Inferior parietal cortex (tissue), 1 donor: ENCODE results near the gene IMMP2L.

Experiments used
- DNase-seq: peaks from one replicate; pipeline ENCODE4 v3.0.0-alpha.2; 2016; ENCODE audit errors: extremely low spot score

IMMP2L gene

GRCh38 chr7:111162692-111163091 is 399.6 kb downstream of the IMMP2L start:
- DNase-seq, result no peak

GRCh38 chr7:111160297-111160696 is 402.0 kb downstream of the IMMP2L start:
- no peak for DNase-seq

- DNase-seq, result no peak
These were observed 402.9 kb downstream of the IMMP2L start for GRCh38 chr7:111159426-111159825.

- DNase-seq, result no peak
These were observed 411.6 kb downstream of the IMMP2L start for GRCh38 chr7:111150709-111151108.

GRCh38 chr7:111147708-111148533 is 414.4 kb downstream of the IMMP2L start:
- DNase-seq, result no peak

- no peak for DNase-seq
These were observed 416.2 kb downstream of the IMMP2L start for GRCh38 chr7:111146136-111146535.

GRCh38 chr7:111145472-111145871 is 416.8 kb downstream of the IMMP2L start:
- DNase-seq, result no peak

- DNase-seq, result no peak
These were observed 422.0 kb downstream of the IMMP2L start for GRCh38 chr7:111140091-111140865.

- DNase-seq, result no peak
These were observed 423.7 kb downstream of the IMMP2L start for GRCh38 chr7:111138586-111138985.

GRCh38 chr7:111138193-111138569 is 424.1 kb downstream of the IMMP2L start:
- no peak for DNase-seq

- DNase-seq, result no peak
These were observed 424.7 kb downstream of the IMMP2L start for GRCh38 chr7:111137296-111138192.

GRCh38 chr7:111132833-111133232 is 429.5 kb downstream of the IMMP2L start:
- no peak for DNase-seq

GRCh38 chr7:111129435-111129834 is 432.9 kb downstream of the IMMP2L start:
- DNase-seq, result no peak

GRCh38 chr7:111126987-111127386 is 435.3 kb downstream of the IMMP2L start:
- DNase-seq, result no peak

GRCh38 chr7:111115966-111116365 is 446.3 kb downstream of the IMMP2L start:
- DNase-seq, result no peak

- DNase-seq, result no peak
These were observed 448.9 kb downstream of the IMMP2L start for GRCh38 chr7:111113263-111114017.

- no peak for DNase-seq
These were observed 449.9 kb downstream of the IMMP2L start for GRCh38 chr7:111112439-111112838.

- no peak for DNase-seq
These were observed 453.8 kb downstream of the IMMP2L start for GRCh38 chr7:111108496-111108895.

- DNase-seq, result no peak
These were observed 454.3 kb downstream of the IMMP2L start for GRCh38 chr7:111108000-111108399.

GRCh38 chr7:111107579-111107978 is 454.7 kb downstream of the IMMP2L start:
- DNase-seq, result no peak

GRCh38 chr7:111105269-111105668 is 457.0 kb downstream of the IMMP2L start:
- no peak for DNase-seq
